HG02840 (cell line): ENCODE data around the gene TRMT61B.

Experiments used
- ATAC-seq: cut with Tn5 transposase; IDR thresholded peaks from one replicate; pipeline ENCODE4 v1.9.1; 2021; ENCODE audit warnings: mild to moderate bottlenecking, moderate library complexity, moderate number of reproducible peaks; ENCODE audit not compliant: unreplicated experiment, low FRiP score

The TRMT61B gene

DNA sequence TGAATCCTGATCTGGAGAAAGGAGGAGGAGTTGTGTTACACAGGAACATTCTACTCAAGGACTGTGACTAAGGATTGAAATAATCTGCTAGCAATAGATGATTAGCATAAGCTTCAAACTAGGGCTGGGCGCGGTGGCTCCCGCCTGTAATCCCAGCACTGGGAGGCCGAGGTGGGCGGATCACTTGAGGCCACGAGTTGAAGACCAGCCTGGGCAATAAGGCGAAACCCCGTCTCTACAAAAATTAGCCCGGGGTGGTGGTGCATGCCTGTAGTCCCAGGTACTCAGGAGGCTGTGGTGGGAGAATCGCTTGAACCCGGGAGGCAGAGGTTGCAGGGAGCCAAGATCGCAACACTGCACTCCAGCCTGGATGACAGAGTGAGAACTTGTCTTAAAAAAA lies 1.5 kb downstream of the TRMT61B start:
- ATAC-seq: no peak

GRCh38 chr2:28855977-28856376 lies 14.1 kb downstream of the TRMT61B start:
- ATAC-seq: no peak

DNA sequence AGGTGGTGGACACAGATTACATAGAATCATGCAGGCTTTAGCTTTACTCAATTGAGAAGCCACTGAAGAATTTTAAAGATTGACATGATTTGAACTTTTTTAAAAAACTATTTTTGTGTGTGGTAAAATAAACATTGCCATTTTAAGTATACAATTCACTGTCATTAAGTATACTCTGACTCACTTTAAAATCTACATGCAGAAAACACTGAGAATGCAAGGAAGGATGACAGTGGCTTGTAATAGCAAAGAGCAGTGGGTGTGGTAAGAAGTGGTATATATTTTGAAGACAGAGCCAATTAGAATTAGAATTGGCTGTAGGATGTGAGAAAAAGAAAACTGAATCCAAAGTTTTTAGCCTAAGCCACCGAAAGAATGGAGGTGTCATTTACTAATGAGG lies 14.9 kb downstream of the TRMT61B start:
- ATAC-seq: no peak

DNA sequence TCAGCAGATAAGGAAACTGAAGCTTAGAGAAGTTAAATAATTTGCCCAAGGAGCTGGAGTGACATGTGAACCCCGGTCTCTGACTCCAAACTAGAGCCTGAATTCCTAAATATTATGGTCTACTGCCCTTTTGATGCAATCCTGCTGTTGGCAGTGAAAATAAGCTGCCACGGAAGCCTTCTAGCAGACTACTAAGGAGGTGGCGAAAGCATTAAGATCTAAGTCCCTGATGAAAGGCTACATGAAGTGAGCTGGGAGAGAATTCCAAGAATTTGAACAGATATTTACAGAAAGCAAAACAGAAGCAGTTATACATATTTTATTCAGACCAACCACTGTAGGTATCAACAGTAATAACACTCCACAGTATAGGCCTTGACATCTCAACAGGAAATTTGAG lies 28.1 kb downstream of the TRMT61B start:
- ATAC-seq: no peak

DNA sequence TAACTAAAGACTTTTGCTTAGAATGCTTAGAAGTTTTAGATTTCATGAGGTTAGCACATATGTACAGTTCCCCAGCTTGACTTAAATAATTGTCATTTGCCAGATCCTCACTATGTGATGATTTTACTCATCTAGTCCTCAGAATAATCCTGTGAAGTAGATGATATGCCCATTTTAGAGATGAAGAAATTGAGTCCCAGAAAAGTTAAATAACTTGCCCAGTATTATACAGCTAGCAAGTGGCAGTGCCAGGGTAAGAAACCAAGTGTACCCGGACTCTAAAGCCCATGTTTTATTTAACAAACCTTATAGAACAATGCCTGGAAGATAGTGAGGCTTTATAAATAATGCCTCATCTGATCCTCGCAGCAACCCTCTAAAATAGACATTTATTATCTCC lies 31.1 kb downstream of the TRMT61B start:
- ATAC-seq: no peak

DNA sequence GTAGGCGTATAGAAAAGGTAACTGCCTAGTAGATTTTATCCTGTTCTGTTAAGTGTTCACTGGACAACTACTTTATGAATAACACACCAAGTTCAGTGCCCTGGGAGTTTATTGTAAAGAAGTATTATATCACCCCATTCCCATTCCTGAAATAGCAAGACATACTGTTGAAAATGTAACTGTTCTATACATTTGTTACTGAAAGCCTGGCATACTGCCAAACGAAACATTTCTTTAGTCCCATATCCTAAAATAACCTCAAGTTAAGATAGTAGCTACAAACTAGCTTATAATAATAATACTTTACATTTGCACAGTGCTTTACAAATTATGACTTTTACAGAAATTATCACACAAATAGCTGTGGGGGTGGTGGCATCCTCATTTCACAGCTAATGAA lies 34.3 kb downstream of the TRMT61B start:
- ATAC-seq: no peak

- ATAC-seq: no peak
These were observed 36.2 kb downstream of the TRMT61B start for GRCh38 chr2:28833740-28834470.

DNA sequence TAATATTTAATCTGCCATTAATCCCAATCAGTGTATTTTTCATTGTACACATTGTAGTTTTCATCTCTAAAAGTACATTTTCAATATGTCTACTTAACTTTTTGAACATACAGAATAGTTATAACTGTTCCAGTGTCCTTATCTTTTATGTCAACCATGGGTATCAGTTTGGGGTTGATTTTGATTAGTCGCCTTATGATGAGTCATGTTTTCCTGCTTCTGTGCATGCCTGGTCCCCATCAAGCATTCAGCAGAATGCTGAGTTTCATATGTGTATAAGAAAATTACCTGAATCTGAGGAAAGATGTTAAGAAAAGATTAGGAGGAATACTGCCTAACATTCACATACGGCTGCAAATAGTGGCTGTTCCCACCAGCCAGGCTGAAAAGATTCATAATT lies 41.7 kb downstream of the TRMT61B start:
- no peak for ATAC-seq

DNA sequence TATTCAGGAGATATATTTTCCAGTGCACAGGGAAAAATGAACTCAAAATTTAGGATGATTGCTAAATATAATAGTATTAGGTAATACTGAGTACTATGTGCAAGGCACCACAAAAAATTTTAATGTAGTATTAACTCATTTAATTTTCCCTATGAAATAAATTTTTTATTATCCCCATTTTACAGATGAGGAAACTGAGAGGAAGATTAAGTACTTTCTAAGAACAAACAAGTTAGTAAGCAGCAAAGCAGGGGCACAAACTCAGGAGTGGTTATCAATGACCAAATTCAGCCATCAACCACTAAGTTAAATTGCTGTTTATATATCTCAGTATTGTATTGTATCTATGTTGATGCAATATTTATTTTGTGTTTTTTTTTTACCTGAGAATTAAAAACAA lies 45.2 kb downstream of the TRMT61B start:
- no peak for ATAC-seq

DNA sequence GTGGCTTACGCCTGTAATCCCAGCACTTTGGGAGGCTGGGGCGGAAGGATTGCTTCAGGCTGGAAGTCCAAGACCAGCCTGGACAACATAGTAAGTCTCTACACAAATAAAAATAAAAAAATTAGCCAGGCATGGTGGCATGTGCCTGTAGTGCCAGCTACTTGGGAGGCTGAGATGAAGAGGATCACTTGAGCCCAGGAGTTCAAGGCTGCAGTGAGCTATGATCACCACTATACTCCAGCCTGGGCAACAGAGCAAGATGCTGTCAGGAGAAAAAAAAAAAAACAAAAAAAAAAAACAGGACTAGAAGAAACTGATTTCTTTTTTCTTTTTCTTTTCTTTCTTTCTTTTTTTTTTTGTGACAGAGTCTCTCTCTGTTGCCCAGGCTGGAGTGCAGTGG lies 45.9 kb downstream of the TRMT61B start:
- ATAC-seq: no peak

DNA sequence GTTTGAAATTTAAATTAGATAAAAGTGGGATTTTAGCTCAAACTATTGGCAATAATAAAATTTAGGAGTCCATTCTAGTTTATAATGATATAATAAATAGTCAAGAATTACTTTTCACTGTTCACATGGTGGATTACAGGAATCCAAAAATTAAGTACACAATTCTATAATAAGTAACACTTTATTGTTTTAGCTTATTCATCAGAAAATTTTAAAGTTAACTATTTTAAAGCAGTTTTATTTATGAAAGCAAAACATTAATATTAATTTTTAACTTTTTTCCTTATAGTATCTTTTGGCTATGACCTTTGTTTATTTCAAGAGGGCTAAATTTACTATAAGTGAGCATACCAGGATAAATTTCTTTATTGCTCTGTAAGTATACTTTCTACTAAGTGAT lies 48.1 kb downstream of the TRMT61B start:
- ATAC-seq: no peak

GRCh38 chr2:28821295-28821958 lies 48.7 kb downstream of the TRMT61B start:
- no peak for ATAC-seq

DNA sequence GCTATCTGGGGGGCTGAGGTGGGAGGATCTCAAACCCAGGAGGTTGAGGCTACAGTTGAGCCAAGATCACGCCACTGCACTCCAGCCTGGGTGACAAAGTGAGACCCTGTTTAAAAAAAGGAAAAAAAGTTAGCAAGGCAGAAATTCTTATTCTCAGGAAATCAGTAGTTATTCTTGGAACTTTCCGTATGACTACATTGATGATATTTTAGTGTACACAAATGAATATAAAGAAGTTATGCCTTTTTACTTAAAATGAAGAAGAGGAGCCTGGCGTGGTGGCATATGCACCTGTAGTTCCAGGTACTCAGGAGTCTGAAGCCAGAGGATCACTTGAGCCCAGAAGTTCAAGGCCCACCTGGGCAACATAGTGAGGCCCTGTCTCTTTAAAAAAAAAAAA lies 52.1 kb downstream of the TRMT61B start:
- ATAC-seq: no peak

- ATAC-seq: peak; percentile 77
These were observed 59.5 kb downstream of the TRMT61B start, which contains the start of gene SPDYA for GRCh38 chr2:28810384-28811285. TSS of gene SPDYA (plus strand) at chr2:28810834. CDS start at chr2:28816015, 5,181 bp downstream.

DNA sequence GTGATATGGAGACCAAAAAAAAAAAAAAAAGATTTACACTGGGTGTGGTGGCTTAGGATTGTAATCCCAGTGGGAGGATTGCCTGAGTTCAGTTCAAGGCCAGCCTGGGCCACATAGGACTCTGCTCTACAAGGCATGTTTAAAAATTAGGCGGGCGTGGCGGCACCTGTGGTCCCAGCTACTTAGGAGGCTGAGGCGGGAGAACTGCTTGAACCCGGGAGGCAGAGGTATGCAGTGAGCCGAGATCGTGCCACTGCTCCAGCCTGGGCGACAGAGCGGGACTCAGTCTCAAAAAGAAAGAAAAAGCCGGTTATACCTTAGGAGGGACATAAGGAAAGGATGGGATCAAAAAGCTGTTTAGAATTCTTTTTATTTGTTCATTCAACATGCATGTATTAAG lies 60.2 kb downstream of the TRMT61B start:
- ATAC-seq: no peak

- ATAC-seq: no peak
These were observed 67.1 kb downstream of the TRMT61B start for GRCh38 chr2:28802975-28803429.

DNA sequence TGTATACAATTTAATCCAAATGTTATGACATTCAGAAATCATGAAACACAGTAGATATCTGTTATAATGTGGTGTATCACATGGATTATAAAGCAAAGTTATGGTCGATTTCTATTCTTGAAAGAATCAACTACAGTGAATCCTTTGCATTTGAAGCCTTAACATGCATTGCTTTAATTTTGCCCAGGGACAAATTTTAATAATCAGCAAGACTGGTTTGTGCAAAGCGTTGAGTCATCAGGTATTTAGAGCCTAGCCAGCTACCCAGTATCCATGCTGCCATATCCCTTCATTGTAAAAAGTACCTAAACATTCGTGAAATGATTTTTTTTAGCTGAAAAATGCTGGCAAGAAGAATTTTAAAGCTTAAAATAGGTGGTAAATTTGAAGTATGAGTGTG lies 68.4 kb downstream of the TRMT61B start:
- ATAC-seq: no peak
